Subcutaneous adipose tissue (tissue), 4 donors: ENCODE data around the gene ATRIP. TPM values are rescaled to one million over a fixed set of nuclear protein-coding genes. Genes with fewer than 3 reads are reported as not detected.

ENCODE experiments used
- total RNA-seq, 4 donors: library from RNA; depleted of rRNA; stranded (reverse); fragments of >200 nt; gene quantifications; one replicate each; pipeline ENCODE4 v1.1.0, GENCODE V29; 2016
- TF ChIP-seq, protein P1 (sequence below): fragments of 450-650 bp; IDR thresholded peaks from one replicate; pipeline ENCODE4 v1.5.1; 2016; ENCODE audit warnings: low read depth, mild to moderate bottlenecking, control low read depth, antibody characterized with exemption, moderate library complexity

ATRIP gene
- total RNA-seq, 4 donors from 2014 or later, result 4.1 to 10.7 (median 6.0) TPM

DNA sequence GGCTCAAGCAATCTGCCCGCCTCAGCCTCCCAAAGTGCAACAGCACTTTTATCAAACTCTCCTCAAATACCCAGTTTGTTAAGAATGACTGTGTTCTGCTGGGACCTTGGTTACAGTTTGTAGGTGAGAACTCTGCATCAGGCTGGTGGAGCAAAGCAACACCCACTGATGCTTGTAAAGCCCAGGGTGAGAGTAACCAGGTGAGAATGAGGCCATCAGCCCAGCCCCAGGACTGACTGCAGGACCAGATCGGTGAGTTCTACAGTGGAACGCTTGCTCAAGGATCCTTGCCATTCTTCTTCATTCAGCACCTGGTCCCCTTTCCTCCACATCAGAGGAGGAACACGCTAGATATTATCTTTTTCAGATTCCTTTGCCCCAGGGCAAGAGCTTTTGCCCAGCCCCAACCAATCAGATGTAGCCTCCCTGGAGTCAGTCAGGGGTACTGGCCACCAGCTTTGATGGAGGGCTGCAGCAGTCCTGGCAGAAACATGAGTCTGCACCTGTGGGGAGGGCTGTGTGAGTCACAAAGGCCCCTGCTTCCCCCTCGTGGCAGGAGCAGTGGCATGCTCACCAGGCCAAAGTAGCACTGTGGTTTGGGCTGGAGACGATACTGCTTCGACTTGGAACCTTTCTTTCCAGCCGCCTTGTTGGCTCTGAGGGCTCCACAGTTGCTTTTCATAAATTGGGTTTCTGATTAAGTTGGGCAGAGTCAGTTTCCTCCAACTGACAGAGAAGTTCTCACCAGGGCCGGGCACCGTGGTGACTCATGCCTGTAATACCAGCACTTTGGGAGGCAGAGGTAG lies 60.9 kb downstream of the ATRIP start:
- TF ChIP-seq, protein P1, sequence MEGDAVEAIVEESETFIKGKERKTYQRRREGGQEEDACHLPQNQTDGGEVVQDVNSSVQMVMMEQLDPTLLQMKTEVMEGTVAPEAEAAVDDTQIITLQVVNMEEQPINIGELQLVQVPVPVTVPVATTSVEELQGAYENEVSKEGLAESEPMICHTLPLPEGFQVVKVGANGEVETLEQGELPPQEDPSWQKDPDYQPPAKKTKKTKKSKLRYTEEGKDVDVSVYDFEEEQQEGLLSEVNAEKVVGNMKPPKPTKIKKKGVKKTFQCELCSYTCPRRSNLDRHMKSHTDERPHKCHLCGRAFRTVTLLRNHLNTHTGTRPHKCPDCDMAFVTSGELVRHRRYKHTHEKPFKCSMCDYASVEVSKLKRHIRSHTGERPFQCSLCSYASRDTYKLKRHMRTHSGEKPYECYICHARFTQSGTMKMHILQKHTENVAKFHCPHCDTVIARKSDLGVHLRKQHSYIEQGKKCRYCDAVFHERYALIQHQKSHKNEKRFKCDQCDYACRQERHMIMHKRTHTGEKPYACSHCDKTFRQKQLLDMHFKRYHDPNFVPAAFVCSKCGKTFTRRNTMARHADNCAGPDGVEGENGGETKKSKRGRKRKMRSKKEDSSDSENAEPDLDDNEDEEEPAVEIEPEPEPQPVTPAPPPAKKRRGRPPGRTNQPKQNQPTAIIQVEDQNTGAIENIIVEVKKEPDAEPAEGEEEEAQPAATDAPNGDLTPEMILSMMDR, result no peak

DNA sequence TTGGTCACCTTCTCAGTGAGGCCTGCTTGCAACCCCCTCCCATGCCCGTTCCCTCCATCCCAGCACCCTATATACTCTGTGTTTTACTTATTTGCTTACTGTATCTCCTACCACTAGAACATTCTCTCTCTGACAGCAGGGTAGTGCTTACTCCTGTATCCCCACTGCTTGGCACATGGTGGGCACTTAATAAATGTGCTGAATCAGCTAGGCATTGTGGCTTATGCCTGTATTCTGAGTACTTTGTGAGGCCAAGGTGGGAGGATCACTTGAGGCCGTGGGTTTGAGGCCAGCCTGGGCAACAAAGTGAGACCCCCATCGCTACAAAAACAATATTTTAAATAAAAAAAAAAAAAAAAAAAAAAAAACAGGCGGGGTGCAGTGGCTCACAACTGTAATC lies 65.0 kb downstream of the ATRIP start:
- TF ChIP-seq, protein P1, result no peak

DNA sequence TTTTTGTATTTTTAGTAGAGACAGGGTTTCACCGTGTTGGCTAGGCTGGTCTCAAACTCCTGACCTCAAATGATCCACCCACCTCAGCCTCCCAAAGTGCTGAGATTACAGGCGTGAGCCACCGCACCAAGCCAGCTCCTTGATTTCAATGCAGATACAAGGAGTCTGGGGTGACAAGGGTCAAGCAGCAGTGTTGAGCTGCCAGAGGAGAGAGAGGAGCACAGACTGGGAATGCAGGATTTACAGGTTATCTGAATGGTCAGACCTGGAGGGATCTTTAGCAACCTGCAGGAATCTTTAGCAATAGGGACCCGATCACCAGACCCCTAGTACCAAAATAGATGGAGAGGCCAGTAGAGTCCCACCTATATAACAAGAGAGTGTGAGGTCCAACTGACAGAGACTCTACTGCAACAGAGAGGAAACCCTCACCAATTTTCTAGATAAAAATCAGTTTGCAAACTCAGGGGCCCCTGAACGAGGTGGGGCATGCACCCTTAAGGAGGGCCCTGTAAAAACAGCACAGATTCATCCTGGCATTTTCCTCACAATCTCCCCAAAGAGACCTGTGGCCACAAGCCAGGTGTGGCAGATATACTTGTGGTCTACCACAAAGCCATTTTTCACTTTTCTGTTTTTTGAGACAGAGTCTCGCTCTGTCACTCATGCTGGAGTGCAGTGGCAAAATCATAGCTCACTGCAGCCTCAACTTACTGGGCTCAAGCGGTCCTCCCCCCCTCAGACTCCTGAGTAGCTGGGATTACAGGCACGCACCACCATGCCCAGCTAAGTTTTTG lies 68.1 kb downstream of the ATRIP start:
- TF ChIP-seq, protein P1, result no peak

Other genes with a start within 250 kb of the ATRIP start
- gene CAMP, start 223.2 kb upstream of the ATRIP start, total RNA-seq, result 10 to 100 TPM in 1 of 4 donors, not detected in 3; 21.4 TPM
- gene ZNF589, start 205.6 kb upstream of the ATRIP start, total RNA-seq, result 10 to 100 TPM; 12.6 to 24.7 (median 17.1) TPM
- gene NME6, start 145.4 kb upstream of the ATRIP start, total RNA-seq, result 10 to 100 TPM; 18.5 to 25.4 (median 24.2) TPM
- gene SPINK8, start 113.1 kb upstream of the ATRIP start, total RNA-seq, result not detected
- gene FBXW12, start 74.5 kb upstream of the ATRIP start, total RNA-seq, result 1 to 10 TPM in 1 of 4 donors, not detected in 3; 1.1 TPM
- gene PLXNB1, start 16.7 kb upstream of the ATRIP start, total RNA-seq, result 10 to 100 TPM; 33.8 to 74.0 (median 53.2) TPM
- gene CCDC51, start 6.6 kb upstream of the ATRIP start, total RNA-seq, result 10 to 100 TPM in 3 of 4 donors, 1 to 10 TPM in 1; 8.3 to 19.8 (median 16.1) TPM
- gene TMA7, start 6.5 kb upstream of the ATRIP start, total RNA-seq, result 100 to 1,000 TPM; 272 to 488 (median 350) TPM
- gene SHISA5, start 57.4 kb downstream of the ATRIP start, total RNA-seq, result 10 to 100 TPM; 64.1 to 90.6 (median 75.4) TPM
- 1 to 10 TPM; 1.6 to 8.8 (median 2.5) TPM for gene PFKFB4, start 110.1 kb downstream of the ATRIP start, total RNA-seq
- not detected for gene UCN2, start 117.0 kb downstream of the ATRIP start, total RNA-seq
- gene COL7A1, start 148.6 kb downstream of the ATRIP start, total RNA-seq, result 1 to 10 TPM in 1 of 4 donors, under 1 TPM in 3; 0.16 to 1.5 (median 0.59) TPM
- gene UQCRC1, start 162.9 kb downstream of the ATRIP start, total RNA-seq, result 100 to 1,000 TPM in 3 of 4 donors, 10 to 100 TPM in 1; 95.2 to 358 (median 203) TPM
- not detected for gene TMEM89, start 175.0 kb downstream of the ATRIP start, total RNA-seq
- 10 to 100 TPM in 3 of 4 donors, 1 to 10 TPM in 1; 4.2 to 18.9 (median 18.1) TPM for gene SLC26A6, start 188.7 kb downstream of the ATRIP start, total RNA-seq
- gene CELSR3, start 216.1 kb downstream of the ATRIP start, total RNA-seq, result under 1 TPM; 0.33 to 0.75 (median 0.48) TPM
- gene NCKIPSD, start 239.2 kb downstream of the ATRIP start, total RNA-seq, result 10 to 100 TPM; 20.5 to 49.2 (median 23.8) TPM